Pancreas (tissue), 10 donors: Measurements from ENCODE around the gene BDP1. TPM values are rescaled to one million over a fixed set of nuclear protein-coding genes. Genes with fewer than 3 reads are reported as not detected.
"Not testable (repeated sequence)": the region's sequence is repeated elsewhere in the genome, so short reads cannot be mapped to it uniquely, and the experiment has no call there.

Experiments
- ATAC-seq, 4 donors: fragments of 200-7000 bp; cut with Tn5 transposase; one replicate each; pipeline versions ENCODE4 v1.8.0 to v1.9.1; 2020; ENCODE audit warnings: mild to moderate bottlenecking in 4 of 4, moderate library complexity in 4 of 4
- DNase-seq, 6 donors: peaks; one replicate each; pipeline ENCODE4 v3.0.0-alpha.2; 2020
- FAIRE-seq: peaks from 2 replicates; lab custom pipeline; 2012; peaks lifted over from hg19 to GRCh38; lab: Jason Lieb, UNC
- H3K27ac ChIP-seq, 4 donors: fragments of 200-600 bp; sonication (generic); 1 replicate in 3 of 4; 2 replicates in 1 of 4; pipeline versions ENCODE4 v1.5.0 to v1.8.0; 2020
- H3K27me3 ChIP-seq, 4 donors: fragments of 200-600 bp; one replicate each; pipeline ENCODE4 v1.8.0; 2021
- H3K36me3 ChIP-seq, 3 donors: fragments of 200-600 bp; sonication (generic) in 1 of 3; one replicate each; pipeline versions ENCODE4 v1.5.0 to v1.8.0; 2020 to 2021
- H3K4me1 ChIP-seq, 3 donors: fragments of 200-600 bp; one replicate each; pipeline ENCODE4 v1.8.0; 2021
- H3K4me3 ChIP-seq, 4 donors: fragments of 200-600 bp; sonication (generic) in 2 of 4; one replicate each; pipeline versions ENCODE4 v1.5.0 to v1.8.0; 2020 to 2021
- H3K9me3 ChIP-seq, 4 donors: fragments of 200-600 bp; one replicate each; pipeline ENCODE4 v1.8.0; 2021
- WGBS, 2 donors: extraction: QIAGEN DNeasy Blood & Tissue Kit; methylation state at CpG; one replicate each; pipeline ENCODE4 v1.1.7; 2013; 5-methylcytosine and 5-hydroxymethylcytosine counted together
- intact Hi-C, 3 donors: fragments of 100-400 bp; cut with DNase I; formaldehyde crosslinking; loops; one replicate each; pipeline versions ENCODE4 v1.11.1 to v1.14.2; 2022
- polyA plus RNA-seq, 2 donors: library from polyadenylated mRNA; stranded (reverse); fragments of 200-250 nt; gene quantifications; one replicate each; pipeline ENCODE4 v1.2.3, GENCODE V29; 2013
- total RNA-seq, 6 donors: library from RNA; stranded (reverse); fragmentation: NEBNext Ultra II Directional in 4 of 6; extraction: Animal tissue kit (Norgen Biotek cat#: 25700) in 4 of 6; gene quantifications; one replicate each; pipeline versions ENCODE4 v1.2.1 to v1.2.4, GENCODE V29; 2021 to 2023
- TF ChIP-seq, protein P1 (sequence below), 4 donors: fragments of 200-600 bp; sonication (generic) in 3 of 4; IDR thresholded peaks; one replicate each; pipeline versions ENCODE4 v1.5.0 to v1.8.0; 2021; ENCODE audit warnings: antibody characterized with exemption in 4 of 4
- donor health status: healthy with polysubstance abuse.
- donor health status: DM: no; HTN: no; CAD: no; lungs with moderate emphysema.
- donor health status: DM: no; HTN: no; CAD: no.
- donor health status: control.
- donor health status: control.
- donor health status: Bipolar disorder and iron deficiency.
- donor health status: DM: yes; HTN: yes; CAD: no.
- donor health status: DM: no; HTN: no; CAD: no.
- donor health status: DM: no; HTN: no; CAD: no.
- donor health status: DM: yes; HTN: yes; CAD: no.

BDP1 gene
- total and polyA plus RNA-seq, 8 donors, result 7.0 to 13.7 (median 8.2) TPM

DNA sequence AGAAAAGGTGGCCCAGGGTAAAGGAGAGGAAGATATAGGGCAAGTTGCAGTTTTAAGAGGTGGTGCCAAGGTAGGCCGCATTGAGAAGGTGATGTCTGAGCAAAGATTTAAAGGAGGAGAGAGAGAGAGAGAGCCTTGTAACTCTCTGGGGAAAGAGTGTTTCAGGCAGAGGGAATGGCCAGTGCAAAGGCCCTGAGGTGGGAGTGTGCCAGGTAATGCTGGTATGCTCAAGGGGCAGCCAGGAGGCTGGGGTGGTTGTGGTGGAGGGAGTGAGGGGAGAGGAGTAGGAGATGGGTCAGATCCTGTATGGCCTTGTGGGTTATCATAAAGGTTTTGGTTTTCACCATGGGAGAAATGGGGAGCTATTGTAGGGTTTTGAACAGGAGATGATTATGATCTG lies 141.6 kb downstream of the BDP1 start:
- DNase-seq (no peak), FAIRE-seq (no peak), ATAC-seq (no peak)
- no peaks in the 10 kb centered on the region for H3K27me3 ChIP-seq
- H3K4me1 ChIP-seq, result no peaks in the 10 kb centered on the region
- TF ChIP-seq, protein P1, sequence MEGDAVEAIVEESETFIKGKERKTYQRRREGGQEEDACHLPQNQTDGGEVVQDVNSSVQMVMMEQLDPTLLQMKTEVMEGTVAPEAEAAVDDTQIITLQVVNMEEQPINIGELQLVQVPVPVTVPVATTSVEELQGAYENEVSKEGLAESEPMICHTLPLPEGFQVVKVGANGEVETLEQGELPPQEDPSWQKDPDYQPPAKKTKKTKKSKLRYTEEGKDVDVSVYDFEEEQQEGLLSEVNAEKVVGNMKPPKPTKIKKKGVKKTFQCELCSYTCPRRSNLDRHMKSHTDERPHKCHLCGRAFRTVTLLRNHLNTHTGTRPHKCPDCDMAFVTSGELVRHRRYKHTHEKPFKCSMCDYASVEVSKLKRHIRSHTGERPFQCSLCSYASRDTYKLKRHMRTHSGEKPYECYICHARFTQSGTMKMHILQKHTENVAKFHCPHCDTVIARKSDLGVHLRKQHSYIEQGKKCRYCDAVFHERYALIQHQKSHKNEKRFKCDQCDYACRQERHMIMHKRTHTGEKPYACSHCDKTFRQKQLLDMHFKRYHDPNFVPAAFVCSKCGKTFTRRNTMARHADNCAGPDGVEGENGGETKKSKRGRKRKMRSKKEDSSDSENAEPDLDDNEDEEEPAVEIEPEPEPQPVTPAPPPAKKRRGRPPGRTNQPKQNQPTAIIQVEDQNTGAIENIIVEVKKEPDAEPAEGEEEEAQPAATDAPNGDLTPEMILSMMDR (IDR thresholded peaks at IDR 0.05), result no peak
- H3K27ac ChIP-seq, result no peak overlapping the region
- intact Hi-C loops, result no loop called here
- no peak overlapping the region for H3K4me3 ChIP-seq
- 95 to 100% methylated on average over 1 of the region's 1 CpG for WGBS, 2 donors
- H3K36me3 ChIP-seq, result peaks cover 0 to 17% (median 5%) of the 10 kb centered on the region in 3 donors
- no peaks in the 10 kb centered on the region for H3K9me3 ChIP-seq

DNA sequence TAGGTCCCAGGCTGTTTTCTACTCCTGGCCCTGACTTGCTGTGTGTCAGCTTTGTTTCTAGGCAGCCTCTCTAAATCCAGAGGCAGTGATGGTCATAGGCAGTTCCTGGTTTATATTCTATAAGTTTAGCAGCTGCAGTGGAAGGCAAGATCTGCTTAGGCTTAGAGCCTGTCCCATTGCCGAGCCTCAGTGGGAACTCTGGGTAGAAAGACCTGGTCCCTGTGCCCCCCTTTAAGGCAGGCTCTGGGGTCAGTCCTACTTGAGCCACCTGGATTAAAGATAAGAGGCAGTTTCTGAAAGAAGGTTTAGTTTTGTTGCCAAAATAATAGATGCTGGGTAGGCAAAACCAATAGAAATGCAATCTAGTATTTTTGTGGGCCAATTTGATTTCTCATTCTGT lies 145.3 kb downstream of the BDP1 start:
- no peak overlapping the region for H3K27ac ChIP-seq
- intact Hi-C loops, result no loop called here

DNA sequence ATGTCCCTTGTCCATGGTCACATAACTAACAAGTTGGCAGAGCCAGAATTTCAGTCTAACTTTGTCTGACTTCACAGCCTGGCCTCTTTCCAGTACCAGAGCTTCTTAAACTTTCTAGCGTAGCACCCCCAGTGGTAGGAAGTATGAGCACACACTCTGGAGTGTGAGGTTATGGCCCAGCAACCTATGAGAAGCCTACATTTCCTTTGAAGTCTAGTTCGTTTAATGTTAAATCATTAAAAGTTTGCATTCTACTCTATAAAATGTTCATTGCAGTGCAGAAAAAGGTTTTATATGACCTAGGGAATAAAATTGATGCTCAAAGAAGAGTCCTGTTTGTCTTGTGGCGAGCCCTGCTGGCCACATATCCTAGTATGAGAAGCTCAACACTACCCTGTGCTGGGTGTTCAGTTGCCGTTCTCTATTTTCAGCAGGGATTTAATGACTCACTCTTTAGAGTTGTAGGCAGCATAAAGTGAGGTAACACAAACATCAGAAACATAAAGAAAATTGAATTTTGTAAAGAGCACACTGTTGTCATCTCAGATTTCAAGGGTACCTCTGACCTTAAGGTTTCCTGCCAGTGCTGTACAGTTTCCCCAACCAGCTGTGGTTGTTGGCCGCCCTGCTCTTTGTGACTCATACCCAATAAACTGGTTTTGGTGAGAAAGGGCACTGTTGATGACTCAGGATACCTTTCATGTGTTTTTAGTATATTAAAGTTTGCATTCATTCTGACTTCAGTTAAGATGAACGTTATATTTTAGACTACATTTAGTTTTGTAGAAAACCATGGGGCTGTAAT lies 146.0 kb downstream of the BDP1 start:
- Histone ChIP-seq H3K36me3 (peaks cover 0 to 31% (median 9%) of the 10 kb centered on the region in 3 donors), H3K27ac (no peak overlapping the region), H3K4me1 (no peaks in the 10 kb centered on the region), H3K9me3 (no peaks in the 10 kb centered on the region), H3K4me3 (peak overlapping the region in 1 of 4 donors; percentile 3), H3K27me3 (no peaks in the 10 kb centered on the region)
- ATAC-seq, result peak; percentile 75 to 93 (median 90)
- TF ChIP-seq, protein P1 (IDR thresholded peaks at IDR 0.05), result peak; percentile 16 to 54 (median 46)
- peak in 4 of 6 donors; percentile 30 to 66 (median 41) for DNase-seq
- FAIRE-seq, result no peak
- 77 to 86% methylated on average over 6 of the region's 6 CpGs for WGBS, 2 donors
- intact Hi-C loops, result no loop called here

More for the DNA sequence above, 145.3 kb downstream of the BDP1 start:
- ATAC-seq, result no peak
- 97 to 100% methylated on average over 1 of the region's 1 CpG for WGBS, 2 donors
- no peak for DNase-seq
- Histone ChIP-seq H3K27me3 (no peaks in the 10 kb centered on the region), H3K4me3 (no peak overlapping the region), H3K36me3 (peaks cover 0 to 31% (median 9%) of the 10 kb centered on the region in 3 donors), H3K9me3 (no peaks in the 10 kb centered on the region), H3K4me1 (no peaks in the 10 kb centered on the region)
- no peak for FAIRE-seq
- TF ChIP-seq, protein P1 (IDR thresholded peaks at IDR 0.05), result no peak

DNA sequence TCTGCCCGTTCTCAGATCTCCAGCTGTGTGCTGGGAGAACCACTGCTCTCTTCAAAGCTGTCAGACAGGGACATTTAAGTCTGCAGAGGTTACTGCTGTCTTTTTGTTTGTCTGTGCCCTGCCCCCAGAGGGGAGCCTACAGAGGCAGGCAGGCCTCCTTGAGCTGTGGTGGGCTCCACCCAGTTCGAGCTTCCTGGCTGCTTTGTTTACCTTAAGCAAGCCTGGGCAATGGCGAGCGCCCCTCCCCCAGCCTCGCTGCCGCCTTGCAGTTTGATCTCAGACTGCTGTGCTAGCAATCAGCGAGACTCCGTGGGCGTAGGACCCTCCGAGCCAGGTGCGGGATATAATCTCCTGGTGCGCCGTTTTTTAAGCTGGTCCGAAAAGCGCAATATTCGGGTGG lies 154.5 kb downstream of the BDP1 start:
- DNase-seq, ATAC-seq, H3K4me3 ChIP-seq, H3K27ac ChIP-seq, H3K9me3 ChIP-seq, FAIRE-seq, H3K27me3 ChIP-seq, H3K4me1 ChIP-seq, intact Hi-C loops: not testable (repeated sequence)
- WGBS, 2 donors, result 95 to 96% methylated on average over 5 to 15 of the region's 16 CpGs
- peaks cover 0 to 12% (median 0%) of the 10 kb centered on the region in 3 donors for H3K36me3 ChIP-seq

DNA sequence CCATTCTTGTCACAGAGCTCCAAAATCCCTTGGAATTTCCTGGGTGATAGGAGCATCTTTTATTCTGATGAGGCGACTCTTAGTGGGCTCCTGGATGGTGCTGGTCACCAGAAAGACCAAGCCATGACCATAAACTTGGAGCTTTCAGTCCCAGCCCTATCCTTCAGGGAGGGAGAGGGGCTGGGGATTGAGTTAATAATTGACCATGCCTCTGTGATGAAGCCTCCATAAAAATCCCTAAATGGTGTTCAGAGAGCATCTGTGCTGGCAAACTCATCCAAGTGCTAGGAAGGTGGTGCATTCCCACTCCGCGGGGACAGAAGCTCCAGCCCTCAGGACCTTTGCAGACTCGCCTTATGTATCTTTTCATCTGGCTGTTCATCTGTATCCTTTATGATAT lies 160.4 kb downstream of the BDP1 start:
- FAIRE-seq (no peak), DNase-seq (no peak), ATAC-seq (no peak)
- TF ChIP-seq, protein P1 (IDR thresholded peaks at IDR 0.05), result no peak
- Histone ChIP-seq H3K27ac (no peak overlapping the region), H3K9me3 (no peaks in the 10 kb centered on the region), H3K36me3 (peaks cover 0 to 16% (median 0%) of the 10 kb centered on the region in 3 donors), H3K4me3 (no peak overlapping the region), H3K27me3 (no peaks in the 10 kb centered on the region), H3K4me1 (no peaks in the 10 kb centered on the region)
- 73 to 97% methylated on average over 4 of the region's 4 CpGs for WGBS, 2 donors
- intact Hi-C loops, result no loop called here

Other genes starting within 250 kb of the BDP1 start
- gene MCCC2, start 131.7 kb downstream of the BDP1 start, total RNA-seq, result 10 to 100 TPM; 15.6 to 26.3 (median 22.5) TPM
- 10 to 100 TPM; 12.5 to 19.9 TPM for gene MCCC2, start 131.7 kb downstream of the BDP1 start, polyA plus RNA-seq